ENCODE results near the gene FGF14.

DNA sequence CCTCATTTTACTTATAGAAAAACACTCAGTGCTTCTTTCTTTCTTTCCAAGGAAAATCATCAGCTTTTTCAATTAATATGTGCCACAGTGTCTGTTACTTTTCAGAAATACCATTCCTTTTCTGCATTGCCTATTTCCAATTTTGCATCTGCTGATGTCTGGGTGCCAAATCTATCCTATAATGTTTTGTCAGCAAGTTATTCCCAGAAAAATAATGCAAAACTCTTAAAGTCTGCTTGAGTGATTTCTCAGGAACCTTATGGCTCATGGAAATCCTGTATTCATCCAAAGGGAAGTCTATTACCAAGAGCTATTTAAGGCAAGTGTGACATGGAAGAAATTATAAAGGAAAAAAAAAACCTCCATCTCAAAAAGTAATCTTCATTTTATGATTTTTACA, 224.4 kb downstream of the FGF14 start:
- TF ChIP-seq, protein P1, sequence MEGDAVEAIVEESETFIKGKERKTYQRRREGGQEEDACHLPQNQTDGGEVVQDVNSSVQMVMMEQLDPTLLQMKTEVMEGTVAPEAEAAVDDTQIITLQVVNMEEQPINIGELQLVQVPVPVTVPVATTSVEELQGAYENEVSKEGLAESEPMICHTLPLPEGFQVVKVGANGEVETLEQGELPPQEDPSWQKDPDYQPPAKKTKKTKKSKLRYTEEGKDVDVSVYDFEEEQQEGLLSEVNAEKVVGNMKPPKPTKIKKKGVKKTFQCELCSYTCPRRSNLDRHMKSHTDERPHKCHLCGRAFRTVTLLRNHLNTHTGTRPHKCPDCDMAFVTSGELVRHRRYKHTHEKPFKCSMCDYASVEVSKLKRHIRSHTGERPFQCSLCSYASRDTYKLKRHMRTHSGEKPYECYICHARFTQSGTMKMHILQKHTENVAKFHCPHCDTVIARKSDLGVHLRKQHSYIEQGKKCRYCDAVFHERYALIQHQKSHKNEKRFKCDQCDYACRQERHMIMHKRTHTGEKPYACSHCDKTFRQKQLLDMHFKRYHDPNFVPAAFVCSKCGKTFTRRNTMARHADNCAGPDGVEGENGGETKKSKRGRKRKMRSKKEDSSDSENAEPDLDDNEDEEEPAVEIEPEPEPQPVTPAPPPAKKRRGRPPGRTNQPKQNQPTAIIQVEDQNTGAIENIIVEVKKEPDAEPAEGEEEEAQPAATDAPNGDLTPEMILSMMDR (IDR thresholded peaks at IDR 0.05; ENCODE audit: low read depth, low read length): no peak
- TF ChIP-seq EZH2phosphoT487 (IDR thresholded peaks at IDR 0.05; ENCODE audit: low read depth): no peak
